AG04450 (cell line): ENCODE results near the gene AKR1C2. TPM values are rescaled to one million over a fixed set of nuclear protein-coding genes. Genes with fewer than 3 reads are reported as not detected.

ENCODE experiments used
- CTCF ChIA-PET: fragments of 300-600, 350-600 bp; formaldehyde crosslinking; extraction: SDS; loops from one replicate; lab custom pipeline; 2022; ENCODE audit warnings: antibody characterized with exemption, inconsistent platforms; lab: Charles Lee
- POLR2A ChIA-PET: fragments of 350-600 bp; formaldehyde crosslinking; extraction: SDS; loops from one replicate; lab custom pipeline; 2021; ENCODE audit warnings: antibody characterized with exemption, inconsistent platforms; lab: Yijun Ruan, JAX
- DNase-seq: peaks from one replicate; pipeline ENCODE4 v3.0.0-alpha.2; 2011; ENCODE audit warnings: low read depth, low spot score
- H3K27ac ChIP-seq: one replicate; pipeline ENCODE4 v1.5.1; 2012; ENCODE audit warnings: low read depth, low read length, control low read depth
- H3K27me3 ChIP-seq: one replicate; pipeline ENCODE4 v1.6.0; 2012; ENCODE audit warnings: low read length; ENCODE audit not compliant: control insufficient read depth, insufficient read depth
- H3K4me3 ChIP-seq: 2 replicates; pipeline ENCODE4 v1.5.1; 2011; ENCODE audit warnings: mild to moderate bottlenecking, low read depth, low read length, control low read depth
- H3K9me3 ChIP-seq: 2 replicates; pipeline ENCODE4 v1.5.1; 2012; ENCODE audit warnings: low read length; ENCODE audit not compliant: control insufficient read depth, insufficient read depth
- polyA plus RNA-seq: library from polyadenylated mRNA; depleted of rRNA; stranded (reverse); fragments of >200 nt; gene quantifications from 2 replicates; pipeline ENCODE4 v1.2.3, GENCODE V29; 2011
- TF ChIP-seq, protein P1 (sequence below): IDR thresholded peaks from 2 replicates; pipeline ENCODE4 v1.5.1; 2011; ENCODE audit warnings: low read depth, low read length, control low read depth, inconsistent platforms

The AKR1C2 gene
- polyA plus RNA-seq, 1 experiment: 16.3 TPM

GRCh38 chr10:5038733-5039132 lies 35.1 kb upstream of the AKR1C2 start:
- TF ChIP-seq, protein P1, sequence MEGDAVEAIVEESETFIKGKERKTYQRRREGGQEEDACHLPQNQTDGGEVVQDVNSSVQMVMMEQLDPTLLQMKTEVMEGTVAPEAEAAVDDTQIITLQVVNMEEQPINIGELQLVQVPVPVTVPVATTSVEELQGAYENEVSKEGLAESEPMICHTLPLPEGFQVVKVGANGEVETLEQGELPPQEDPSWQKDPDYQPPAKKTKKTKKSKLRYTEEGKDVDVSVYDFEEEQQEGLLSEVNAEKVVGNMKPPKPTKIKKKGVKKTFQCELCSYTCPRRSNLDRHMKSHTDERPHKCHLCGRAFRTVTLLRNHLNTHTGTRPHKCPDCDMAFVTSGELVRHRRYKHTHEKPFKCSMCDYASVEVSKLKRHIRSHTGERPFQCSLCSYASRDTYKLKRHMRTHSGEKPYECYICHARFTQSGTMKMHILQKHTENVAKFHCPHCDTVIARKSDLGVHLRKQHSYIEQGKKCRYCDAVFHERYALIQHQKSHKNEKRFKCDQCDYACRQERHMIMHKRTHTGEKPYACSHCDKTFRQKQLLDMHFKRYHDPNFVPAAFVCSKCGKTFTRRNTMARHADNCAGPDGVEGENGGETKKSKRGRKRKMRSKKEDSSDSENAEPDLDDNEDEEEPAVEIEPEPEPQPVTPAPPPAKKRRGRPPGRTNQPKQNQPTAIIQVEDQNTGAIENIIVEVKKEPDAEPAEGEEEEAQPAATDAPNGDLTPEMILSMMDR: no peak
- CTCF ChIA-PET: no interaction called here
- POLR2A ChIA-PET: no interaction called here
- no peak for DNase-seq
- no peak overlapping the region for H3K4me3 ChIP-seq
- H3K27ac ChIP-seq: no peak overlapping the region
- peaks cover 5% of the 10 kb centered on the region for H3K9me3 ChIP-seq
- H3K27me3 ChIP-seq: no peaks in the 10 kb centered on the region

DNA sequence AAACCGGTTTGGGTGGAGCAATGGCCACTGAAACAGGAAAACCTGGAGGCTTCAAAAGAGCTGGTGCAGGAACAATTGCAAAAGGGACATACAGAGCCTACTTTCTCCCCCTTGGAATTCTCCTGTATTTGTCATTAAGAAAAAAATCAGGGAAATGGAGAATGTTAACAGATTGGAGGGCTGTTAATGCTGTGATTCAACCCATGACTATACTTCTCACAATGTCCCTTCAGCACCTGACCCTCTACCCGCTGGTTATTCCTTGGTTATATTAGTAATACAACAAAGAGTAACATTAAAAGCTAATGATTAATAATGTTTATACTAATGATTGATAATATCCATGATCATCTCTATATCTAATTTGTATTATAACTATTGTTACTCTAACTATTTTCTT lies 34.4 kb upstream of the AKR1C2 start:
- TF ChIP-seq, protein P1: no peak
- no peak overlapping the region for H3K27ac ChIP-seq
- no peak for DNase-seq
- POLR2A ChIA-PET: no interaction called here
- CTCF ChIA-PET: no interaction called here
- H3K4me3 ChIP-seq: no peak overlapping the region
- no peaks in the 10 kb centered on the region for H3K27me3 ChIP-seq
- H3K9me3 ChIP-seq: peaks cover 5% of the 10 kb centered on the region

- no peak overlapping the region for H3K27ac ChIP-seq
- DNase-seq: no peak
- POLR2A ChIA-PET: no interaction called here
- H3K4me3 ChIP-seq: no peak overlapping the region
- TF ChIP-seq, protein P1: no peak
- CTCF ChIA-PET: no interaction called here
- H3K27me3 ChIP-seq: no peaks in the 10 kb centered on the region
- peaks cover 14% of the 10 kb centered on the region for H3K9me3 ChIP-seq
Observed at GRCh38 chr10:5036511-5036910, 32.9 kb upstream of the AKR1C2 start.

- no peaks in the 10 kb centered on the region for H3K27me3 ChIP-seq
- POLR2A ChIA-PET: no interaction called here
- CTCF ChIA-PET: interaction anchor here (1.4 kb wide), 1 partner anchor 185 kb away, joined by 4 read pairs; no protein-coding TSS in a partner anchor
- no peak for DNase-seq
- TF ChIP-seq, protein P1: no peak
- peaks cover 14% of the 10 kb centered on the region for H3K9me3 ChIP-seq
- H3K27ac ChIP-seq: no peak overlapping the region
- H3K4me3 ChIP-seq: no peak overlapping the region
Observed at GRCh38 chr10:5035356-5035755, 31.7 kb upstream of the AKR1C2 start.

DNA sequence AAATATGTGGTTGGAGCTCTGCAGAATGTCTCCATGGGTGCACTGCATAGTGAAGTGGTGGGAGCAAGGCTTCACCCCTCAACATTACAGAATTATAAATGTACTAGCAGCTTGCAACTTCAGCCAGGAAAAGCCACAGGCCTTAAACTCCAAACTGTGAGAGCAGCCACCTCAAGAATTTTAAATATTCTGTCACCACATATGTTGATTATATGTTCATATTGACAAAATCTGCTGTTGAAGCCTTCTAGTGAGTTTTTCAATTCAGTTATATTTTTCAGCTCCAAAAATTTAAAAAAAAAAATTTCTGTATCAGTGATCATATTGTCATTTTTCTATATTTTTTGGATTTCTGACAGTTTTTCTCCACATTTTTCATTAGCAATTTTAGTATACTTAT lies 30.9 kb upstream of the AKR1C2 start:
- H3K27me3 ChIP-seq: no peaks in the 10 kb centered on the region
- no peak for DNase-seq
- TF ChIP-seq, protein P1: no peak
- no peak overlapping the region for H3K4me3 ChIP-seq
- no peak overlapping the region for H3K27ac ChIP-seq
- peaks cover 14% of the 10 kb centered on the region for H3K9me3 ChIP-seq
- ChIA-PET CTCF (interaction anchor here (1.4 kb wide), 1 partner anchor 185 kb away, joined by 4 read pairs; no protein-coding TSS in a partner anchor), POLR2A (no interaction called here)
